ENCODE measurements around the gene BAIAP2.

The BAIAP2 gene

DNA sequence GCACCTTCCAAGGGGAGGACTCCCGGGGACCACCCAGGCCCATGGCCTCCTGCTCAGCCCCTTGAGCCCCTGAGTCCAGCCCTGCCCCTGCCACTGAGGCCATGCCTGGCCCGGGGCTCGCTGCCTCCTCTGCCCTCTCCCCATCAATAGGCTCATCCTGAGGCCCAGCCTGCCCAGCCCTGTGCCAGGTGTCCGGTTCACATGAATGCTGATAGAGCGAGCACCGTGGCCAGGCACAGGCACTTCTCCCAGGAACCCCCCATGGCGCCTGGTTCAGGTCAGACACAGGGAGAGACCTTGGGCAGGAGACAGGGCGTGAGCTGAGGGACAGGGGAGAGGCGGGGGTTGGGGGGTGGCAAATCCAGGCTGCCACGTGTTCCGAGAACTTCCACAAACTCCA is 127.5 kb downstream of the BAIAP2 start:
- Histone ChIP-seq H3K36me3 (peaks cover 8% of the 10 kb centered on the region), H3K27ac (no peak overlapping the region), H3K27me3 (peaks cover 44% of the 10 kb centered on the region), H3K4me1 (ENCODE audit: control insufficient read depth in 1 of 2, insufficient read depth in 1 of 2, low read depth in 1 of 2, low read length in 1 of 2) (peaks cover 36 to 42% of the 10 kb centered on the region in 2 experiments), H3K4me3 (ENCODE audit: low read depth in 1 of 2, low read length in 1 of 2) (no peak overlapping the region), H3K9me3 (no peaks in the 10 kb centered on the region)
- TF ChIP-seq, protein P1, sequence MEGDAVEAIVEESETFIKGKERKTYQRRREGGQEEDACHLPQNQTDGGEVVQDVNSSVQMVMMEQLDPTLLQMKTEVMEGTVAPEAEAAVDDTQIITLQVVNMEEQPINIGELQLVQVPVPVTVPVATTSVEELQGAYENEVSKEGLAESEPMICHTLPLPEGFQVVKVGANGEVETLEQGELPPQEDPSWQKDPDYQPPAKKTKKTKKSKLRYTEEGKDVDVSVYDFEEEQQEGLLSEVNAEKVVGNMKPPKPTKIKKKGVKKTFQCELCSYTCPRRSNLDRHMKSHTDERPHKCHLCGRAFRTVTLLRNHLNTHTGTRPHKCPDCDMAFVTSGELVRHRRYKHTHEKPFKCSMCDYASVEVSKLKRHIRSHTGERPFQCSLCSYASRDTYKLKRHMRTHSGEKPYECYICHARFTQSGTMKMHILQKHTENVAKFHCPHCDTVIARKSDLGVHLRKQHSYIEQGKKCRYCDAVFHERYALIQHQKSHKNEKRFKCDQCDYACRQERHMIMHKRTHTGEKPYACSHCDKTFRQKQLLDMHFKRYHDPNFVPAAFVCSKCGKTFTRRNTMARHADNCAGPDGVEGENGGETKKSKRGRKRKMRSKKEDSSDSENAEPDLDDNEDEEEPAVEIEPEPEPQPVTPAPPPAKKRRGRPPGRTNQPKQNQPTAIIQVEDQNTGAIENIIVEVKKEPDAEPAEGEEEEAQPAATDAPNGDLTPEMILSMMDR (IDR thresholded peaks at IDR 0.05) = no peak

DNA sequence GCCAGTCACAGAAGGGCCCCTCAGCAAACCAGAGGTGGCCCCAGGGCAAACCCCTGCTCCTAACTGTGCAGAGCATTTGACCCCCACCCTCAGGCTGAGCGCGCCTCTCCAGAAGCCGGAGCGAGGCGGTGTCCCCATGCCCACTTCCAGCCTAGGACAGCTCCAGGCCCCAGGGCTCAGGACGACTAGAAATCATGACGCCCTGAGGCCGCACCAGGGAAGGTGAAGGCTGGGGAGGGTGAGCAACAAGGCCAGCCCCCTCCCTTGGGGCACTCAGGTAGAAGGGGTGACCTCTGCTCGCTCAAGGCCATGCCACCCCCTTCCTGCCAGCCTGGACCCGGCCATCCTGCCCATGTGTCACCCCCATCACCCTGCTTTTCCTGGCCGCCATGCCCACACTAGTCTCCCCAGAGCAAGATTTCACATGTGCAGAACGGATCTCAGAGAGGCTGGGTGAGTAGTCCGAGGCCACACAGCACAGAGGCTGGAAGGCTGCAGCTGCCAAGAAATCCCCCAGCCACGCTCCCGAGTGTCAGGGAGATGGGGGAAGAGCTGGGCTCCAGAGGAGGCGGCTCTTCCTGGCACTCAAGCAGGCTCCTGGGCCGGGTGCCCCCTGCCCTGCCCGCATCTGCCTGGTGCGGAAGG is 128.2 kb downstream of the BAIAP2 start:
- Histone ChIP-seq H3K36me3 (peaks cover 3% of the 10 kb centered on the region), H3K4me1 (ENCODE audit: control insufficient read depth in 1 of 2, insufficient read depth in 1 of 2, low read depth in 1 of 2, low read length in 1 of 2) (peaks cover 31 to 35% of the 10 kb centered on the region in 2 experiments), H3K9me3 (no peaks in the 10 kb centered on the region), H3K27me3 (peaks cover 51% of the 10 kb centered on the region), H3K27ac (no peak overlapping the region), H3K4me3 (ENCODE audit: low read depth in 1 of 2, low read length in 1 of 2) (no peak overlapping the region)
- TF ChIP-seq, protein P1 (IDR thresholded peaks at IDR 0.05) = no peak

DNA sequence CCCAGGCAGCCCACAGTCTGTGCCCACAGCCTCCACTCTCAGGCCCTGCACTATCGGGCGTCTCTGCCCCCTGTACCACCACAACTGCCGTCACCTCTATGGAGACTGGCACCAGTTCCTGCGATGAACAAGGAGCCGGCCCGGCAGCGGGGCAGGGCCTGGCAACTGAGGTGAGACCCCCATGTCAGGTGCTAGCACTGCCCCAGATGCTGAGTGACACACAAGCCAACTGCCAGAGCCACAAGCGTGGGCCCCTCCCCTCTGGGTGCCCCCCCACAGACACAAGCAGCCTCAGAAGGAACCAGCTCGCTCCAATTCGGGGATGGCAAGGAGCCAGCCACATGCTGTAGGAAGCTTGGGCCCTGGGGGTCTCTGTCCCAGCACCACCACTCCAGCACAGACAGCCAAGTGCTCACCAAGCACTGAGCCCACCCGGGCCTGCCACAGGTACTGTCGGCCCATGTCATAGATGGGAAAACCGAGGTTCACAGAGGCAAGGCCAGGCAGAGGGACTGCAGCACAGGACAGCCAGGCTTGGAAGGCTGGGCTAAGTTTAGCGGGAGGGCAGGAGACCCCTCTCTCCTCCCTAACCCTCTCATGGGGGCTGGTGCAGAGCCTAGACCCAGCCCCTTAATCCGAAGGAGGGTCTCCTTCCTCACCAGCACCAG is 128.9 kb downstream of the BAIAP2 start:
- no peaks in the 10 kb centered on the region for H3K36me3 ChIP-seq
- TF ChIP-seq, protein P1 (IDR thresholded peaks at IDR 0.05) = no peak
- no peak overlapping the region for H3K4me3 ChIP-seq (ENCODE audit: low read depth in 1 of 2, low read length in 1 of 2)
- H3K27ac ChIP-seq = no peak overlapping the region
- H3K4me1 ChIP-seq (ENCODE audit: control insufficient read depth in 1 of 2, insufficient read depth in 1 of 2, low read depth in 1 of 2, low read length in 1 of 2) = peaks cover 24 to 28% of the 10 kb centered on the region in 2 experiments
- H3K27me3 ChIP-seq = peaks cover 54% of the 10 kb centered on the region
- no peaks in the 10 kb centered on the region for H3K9me3 ChIP-seq

DNA sequence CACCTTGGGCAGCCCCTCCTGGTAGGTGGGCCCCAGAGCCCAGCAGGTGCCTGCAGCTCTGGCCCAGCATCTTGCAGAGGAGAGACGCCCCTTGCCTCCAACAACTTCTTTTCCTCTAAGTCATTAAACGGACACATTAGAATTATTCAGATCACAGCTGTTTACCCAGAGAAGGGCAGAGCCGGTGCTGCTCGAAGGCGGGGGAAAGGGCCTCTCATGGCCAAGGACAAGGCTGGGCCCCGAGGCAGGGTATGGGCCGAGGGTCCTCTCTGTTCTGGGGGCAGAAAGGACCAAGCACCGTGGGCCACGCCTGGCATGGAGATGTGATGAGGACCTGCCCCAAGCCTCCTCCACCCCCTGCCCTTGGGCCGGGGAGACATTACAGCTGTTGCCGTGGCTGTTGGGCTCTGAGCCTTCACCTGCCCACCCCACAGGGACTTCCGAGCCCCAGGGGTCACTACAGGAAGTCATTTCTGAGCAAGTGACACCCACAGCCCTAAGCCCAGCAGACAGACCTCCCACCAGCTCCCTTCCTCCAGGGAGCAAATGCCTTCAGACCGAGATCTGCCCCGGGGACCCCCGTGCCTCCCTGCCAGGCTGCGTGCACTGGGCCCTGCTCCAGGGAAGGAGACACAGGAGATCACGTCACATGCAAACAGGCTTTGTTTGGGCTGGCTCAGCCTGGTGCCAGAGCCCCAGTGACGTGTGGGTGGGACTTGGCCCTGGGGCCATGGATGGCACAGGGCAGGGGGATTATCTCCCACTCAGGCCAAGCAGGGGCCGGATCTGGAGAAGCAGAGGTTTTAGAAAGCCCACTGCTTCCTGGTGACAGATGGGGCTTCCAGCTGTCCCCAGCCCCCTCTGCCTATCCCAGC is 129.7 kb downstream of the BAIAP2 start:
- peaks cover 16 to 23% of the 10 kb centered on the region in 2 experiments for H3K4me1 ChIP-seq (ENCODE audit: control insufficient read depth in 1 of 2, insufficient read depth in 1 of 2, low read depth in 1 of 2, low read length in 1 of 2)
- no peak overlapping the region for H3K4me3 ChIP-seq (ENCODE audit: low read depth in 1 of 2, low read length in 1 of 2)
- TF ChIP-seq, protein P1 (IDR thresholded peaks at IDR 0.05) = no peak
- H3K27ac ChIP-seq = no peak overlapping the region
- H3K27me3 ChIP-seq = peaks cover 54% of the 10 kb centered on the region
- no peaks in the 10 kb centered on the region for H3K9me3 ChIP-seq
- no peaks in the 10 kb centered on the region for H3K36me3 ChIP-seq

DNA sequence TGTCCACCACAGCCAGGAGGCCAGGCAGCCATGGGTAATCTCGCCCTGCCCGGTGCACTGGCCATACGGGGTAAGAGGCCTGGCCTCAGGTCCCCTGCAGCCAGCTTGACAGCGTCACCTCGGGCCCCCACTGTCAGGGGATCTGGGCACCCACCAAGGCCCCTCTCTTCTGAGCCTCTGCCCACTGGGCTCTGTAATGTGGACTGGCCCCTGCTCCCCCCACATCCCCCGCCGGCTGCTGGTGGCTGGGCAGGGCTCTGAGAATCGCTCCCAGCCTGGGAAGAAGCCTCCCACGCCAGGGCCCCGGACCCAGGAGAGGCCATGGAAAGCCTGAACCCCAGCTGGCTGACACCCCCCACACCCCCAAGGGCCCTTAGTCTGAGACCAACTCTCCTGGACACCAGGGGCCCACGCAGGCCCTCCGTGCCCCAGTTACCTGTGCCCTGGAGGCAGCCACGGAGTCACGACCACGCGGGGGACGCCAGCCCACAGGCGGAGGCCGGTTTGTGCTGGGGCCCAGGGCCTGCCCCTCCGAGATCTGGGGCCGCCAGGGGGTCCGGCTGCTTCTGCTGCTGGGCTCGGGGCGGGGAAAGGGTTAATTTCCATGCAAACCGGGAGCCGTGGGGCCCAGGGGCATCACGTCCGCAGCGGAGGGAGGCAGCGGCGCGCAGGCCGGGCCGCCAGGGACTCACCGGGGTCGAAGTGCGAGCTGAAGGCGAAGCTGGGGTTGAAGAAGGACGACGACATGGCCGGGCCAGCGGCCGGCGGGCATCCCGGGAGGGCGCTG is 130.5 kb downstream of the BAIAP2 start, which contains the start of gene PVALEF:
Gene PVALEF, plus strand, starts transcription at position 262 of the 787 bp plus-strand sequence. CDS start 15,720 bp downstream, outside the sequence.
- H3K4me1 ChIP-seq (ENCODE audit: control insufficient read depth in 1 of 2, insufficient read depth in 1 of 2, low read depth in 1 of 2, low read length in 1 of 2) = peaks cover 13 to 22% of the 10 kb centered on the region in 2 experiments
- H3K27me3 ChIP-seq = peaks cover 54% of the 10 kb centered on the region
- peak within 1 kb of the TSS; percentile 32 to 55 for H3K4me3 ChIP-seq (ENCODE audit: low read depth in 1 of 2, low read length in 1 of 2)

More for the DNA sequence above, 130.5 kb downstream of the BAIAP2 start, which contains the start of gene PVALEF:
- H3K36me3 ChIP-seq = no peaks in the 10 kb centered on the region
- TF ChIP-seq, protein P1 (IDR thresholded peaks at IDR 0.05) = no peak
- no peaks in the 10 kb centered on the region for H3K9me3 ChIP-seq
- H3K27ac ChIP-seq = no peak within 1 kb of the TSS
